Measurements from ENCODE around the gene OSBPL5. TPM values are rescaled to one million over a fixed set of nuclear protein-coding genes. Genes with fewer than 3 reads are reported as not detected.

Gene OSBPL5
- total RNA-seq, 3 donors from 2014 or later (not counting 1 experiment from before 2014, with no cell fraction given): 375 to 522 (median 377) TPM

DNA sequence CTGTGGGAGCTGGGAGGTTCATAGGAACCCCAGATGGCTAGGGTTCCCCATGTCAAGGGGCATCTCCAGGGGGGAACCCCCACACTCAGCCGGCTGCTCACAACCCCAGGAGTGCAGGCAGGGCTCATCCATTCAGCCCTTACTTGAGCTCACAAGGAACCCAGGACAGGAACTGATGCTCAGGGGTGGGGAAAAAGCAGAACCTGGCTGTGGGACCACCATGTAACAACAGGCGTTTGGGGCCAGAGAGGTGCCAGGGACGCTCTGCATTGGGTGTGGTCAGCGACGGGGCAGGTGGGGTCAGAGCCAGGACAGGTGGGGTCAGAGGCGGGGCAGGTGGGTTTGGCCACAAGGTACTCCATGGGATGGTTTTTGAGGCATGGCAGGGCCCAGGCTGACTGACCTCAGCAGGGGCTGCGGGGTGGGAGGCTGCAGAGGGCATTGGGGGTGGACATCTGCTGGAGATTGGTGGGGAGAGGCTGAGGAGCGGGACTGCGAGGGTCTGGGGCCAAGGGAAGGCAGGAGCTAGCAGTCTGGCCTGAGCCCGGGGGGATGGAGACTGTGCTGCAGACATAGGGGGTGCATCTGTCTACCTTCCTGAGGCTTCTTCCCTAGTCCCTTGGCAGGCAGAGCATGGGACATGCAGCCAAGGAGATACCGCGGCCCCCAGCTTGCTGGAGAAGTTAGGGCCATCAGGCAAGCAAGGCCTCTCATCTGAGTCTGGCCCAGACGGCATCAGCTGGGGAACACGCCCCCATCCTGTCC, 73.8 kb downstream of the OSBPL5 start:
- peaks cover under 1% of the 10 kb centered on the region for H3K36me3 Mint-ChIP-seq
- Histone ChIP-seq H3K27ac (ENCODE audit: low read length) (no peak overlapping the region), H3K36me3 (ENCODE audit: control insufficient read depth, insufficient read depth, low read length) (peaks cover 70% of the 10 kb centered on the region), H3K27me3 (ENCODE audit: control insufficient read depth, insufficient read depth, low read length) (no peaks in the 10 kb centered on the region), H3K4me1 (ENCODE audit: control insufficient read depth, insufficient read depth, low read length) (peaks cover 10% of the 10 kb centered on the region), H3K9me3 (ENCODE audit: control insufficient read depth, insufficient read depth, low read length) (no peaks in the 10 kb centered on the region), H3K4me3 (ENCODE audit: low read length) (no peak overlapping the region)
- H3K4me3 Mint-ChIP-seq: no peak overlapping the region
- H3K4me1 Mint-ChIP-seq: peaks cover 0 to 23% of the 10 kb centered on the region in 2 donors
- intact Hi-C loops (cut with micrococcal nuclease): loop anchor here (2.0 kb wide), 2 partner anchors 54 to 116 kb away; no protein-coding TSS in a partner anchor
- no peak for ATAC-seq
- TF ChIP-seq, protein P1, sequence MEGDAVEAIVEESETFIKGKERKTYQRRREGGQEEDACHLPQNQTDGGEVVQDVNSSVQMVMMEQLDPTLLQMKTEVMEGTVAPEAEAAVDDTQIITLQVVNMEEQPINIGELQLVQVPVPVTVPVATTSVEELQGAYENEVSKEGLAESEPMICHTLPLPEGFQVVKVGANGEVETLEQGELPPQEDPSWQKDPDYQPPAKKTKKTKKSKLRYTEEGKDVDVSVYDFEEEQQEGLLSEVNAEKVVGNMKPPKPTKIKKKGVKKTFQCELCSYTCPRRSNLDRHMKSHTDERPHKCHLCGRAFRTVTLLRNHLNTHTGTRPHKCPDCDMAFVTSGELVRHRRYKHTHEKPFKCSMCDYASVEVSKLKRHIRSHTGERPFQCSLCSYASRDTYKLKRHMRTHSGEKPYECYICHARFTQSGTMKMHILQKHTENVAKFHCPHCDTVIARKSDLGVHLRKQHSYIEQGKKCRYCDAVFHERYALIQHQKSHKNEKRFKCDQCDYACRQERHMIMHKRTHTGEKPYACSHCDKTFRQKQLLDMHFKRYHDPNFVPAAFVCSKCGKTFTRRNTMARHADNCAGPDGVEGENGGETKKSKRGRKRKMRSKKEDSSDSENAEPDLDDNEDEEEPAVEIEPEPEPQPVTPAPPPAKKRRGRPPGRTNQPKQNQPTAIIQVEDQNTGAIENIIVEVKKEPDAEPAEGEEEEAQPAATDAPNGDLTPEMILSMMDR (IDR thresholded peaks at IDR 0.05): no peak
- peak overlapping the region in 1 of 2 donors; percentile 35 for H3K27ac Mint-ChIP-seq
- no peaks in the 10 kb centered on the region for H3K27me3 Mint-ChIP-seq (ENCODE audit: low read depth in 2 of 2)
- WGBS (ENCODE audit: insufficient coverage): 80% methylated on average over 14 of the region's 14 CpGs
- H3K9me3 Mint-ChIP-seq: no peaks in the 10 kb centered on the region
- no peak for DNase-seq

GRCh38 chr11:3090096-3090901, 74.8 kb downstream of the OSBPL5 start:
- Mint-ChIP-seq H3K4me3 (no peak overlapping the region), H3K9me3 (no peaks in the 10 kb centered on the region), H3K27ac (peak overlapping the region in 1 of 2 donors; percentile 72), H3K36me3 (no peaks in the 10 kb centered on the region), H3K4me1 (peaks cover 0 to 30% of the 10 kb centered on the region in 2 donors), H3K27me3 (ENCODE audit: low read depth in 2 of 2) (no peaks in the 10 kb centered on the region)
- H3K27me3 ChIP-seq (ENCODE audit: control insufficient read depth, insufficient read depth, low read length): no peaks in the 10 kb centered on the region
- intact Hi-C loops (cut with micrococcal nuclease): loop anchor here (2.0 kb wide), 2 partner anchors 53 to 115 kb away; no protein-coding TSS in a partner anchor
- TF ChIP-seq, protein P1 (IDR thresholded peaks at IDR 0.05): no peak
- no peak overlapping the region for H3K4me3 ChIP-seq (ENCODE audit: low read length)
- H3K27ac ChIP-seq (ENCODE audit: low read length): no peak overlapping the region
- peaks cover 10% of the 10 kb centered on the region for H3K4me1 ChIP-seq (ENCODE audit: control insufficient read depth, insufficient read depth, low read length)
- WGBS (ENCODE audit: insufficient coverage): 89% methylated on average over 13 of the region's 13 CpGs
- H3K9me3 ChIP-seq (ENCODE audit: control insufficient read depth, insufficient read depth, low read length): no peaks in the 10 kb centered on the region
- H3K36me3 ChIP-seq (ENCODE audit: control insufficient read depth, insufficient read depth, low read length): peaks cover 61% of the 10 kb centered on the region
- ATAC-seq (no peak), DNase-seq (no peak)

GRCh38 chr11:3089236-3090061, 75.7 kb downstream of the OSBPL5 start:
- Mint-ChIP-seq H3K4me1 (peaks cover 0 to 26% of the 10 kb centered on the region in 2 donors), H3K9me3 (no peaks in the 10 kb centered on the region), H3K4me3 (no peak overlapping the region), H3K36me3 (no peaks in the 10 kb centered on the region), H3K27me3 (ENCODE audit: low read depth in 2 of 2) (no peaks in the 10 kb centered on the region), H3K27ac (peak overlapping the region in 1 of 2 donors; percentile 72)
- 91% methylated on average over 25 of the region's 25 CpGs for WGBS (ENCODE audit: insufficient coverage)
- H3K9me3 ChIP-seq (ENCODE audit: control insufficient read depth, insufficient read depth, low read length): no peaks in the 10 kb centered on the region
- H3K4me1 ChIP-seq (ENCODE audit: control insufficient read depth, insufficient read depth, low read length): peaks cover 10% of the 10 kb centered on the region
- ATAC-seq (no peak), DNase-seq (no peak)
- H3K27me3 ChIP-seq (ENCODE audit: control insufficient read depth, insufficient read depth, low read length): no peaks in the 10 kb centered on the region
- H3K4me3 ChIP-seq (ENCODE audit: low read length): no peak overlapping the region
- H3K36me3 ChIP-seq (ENCODE audit: control insufficient read depth, insufficient read depth, low read length): peaks cover 57% of the 10 kb centered on the region
- H3K27ac ChIP-seq (ENCODE audit: low read length): no peak overlapping the region
- intact Hi-C loops (cut with micrococcal nuclease): loop anchor here (2.0 kb wide), 2 partner anchors 53 to 115 kb away; no protein-coding TSS in a partner anchor
- TF ChIP-seq, protein P1 (IDR thresholded peaks at IDR 0.05): no peak
